Activated CD4-positive, alpha-beta T cell treated with anti-CD3 and anti-CD28 coated beads, Interleukin-2, amount 50 U/mL, for 48 hours (primary cell): ENCODE results near the gene PLEKHA6.

Experiments
- DNase-seq, 2 experiments: peaks; one replicate each; pipeline ENCODE4 v3.0.0-alpha.2; 2020

Gene PLEKHA6

DNA sequence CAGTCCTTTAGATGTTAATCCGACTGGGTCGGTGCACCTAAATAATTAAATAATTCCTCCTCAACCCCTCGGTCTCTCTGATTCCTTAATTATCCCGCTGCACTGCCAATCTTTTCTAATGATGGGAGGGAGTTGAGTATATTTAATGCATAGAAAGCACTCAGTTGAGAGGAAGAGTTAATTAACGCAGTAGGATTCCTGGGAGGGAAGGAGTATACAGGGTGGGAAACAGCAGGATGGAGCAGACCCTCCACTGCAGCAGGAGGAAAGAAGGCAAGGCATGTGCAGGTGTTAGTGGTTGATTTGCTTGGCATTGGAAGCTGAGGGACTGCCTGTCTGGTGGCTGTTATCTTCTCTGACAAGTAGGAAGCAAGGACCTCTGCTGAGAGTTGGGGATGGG, 183.7 kb downstream of the PLEKHA6 start:
- DNase-seq = no peak

DNA sequence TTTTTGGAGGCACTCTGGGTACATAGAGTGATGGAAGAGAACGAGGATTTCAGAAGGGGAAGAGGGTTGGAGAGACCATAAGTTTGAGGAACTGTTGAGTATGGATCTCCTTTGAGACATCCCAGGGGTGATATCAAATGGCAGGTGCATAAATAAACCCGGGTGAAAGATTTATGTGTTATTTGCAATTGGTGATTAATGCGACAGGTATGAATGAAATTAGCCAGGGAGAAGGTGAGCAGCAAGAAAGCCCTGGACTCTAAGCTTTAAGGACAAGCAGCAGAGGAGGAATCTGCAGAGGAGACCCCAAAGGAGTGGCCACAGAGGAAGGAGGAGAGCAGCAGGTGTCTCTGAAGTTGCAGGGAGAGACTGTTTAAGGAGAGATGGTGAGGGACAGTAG, 184.8 kb downstream of the PLEKHA6 start:
- DNase-seq = no peak

DNA sequence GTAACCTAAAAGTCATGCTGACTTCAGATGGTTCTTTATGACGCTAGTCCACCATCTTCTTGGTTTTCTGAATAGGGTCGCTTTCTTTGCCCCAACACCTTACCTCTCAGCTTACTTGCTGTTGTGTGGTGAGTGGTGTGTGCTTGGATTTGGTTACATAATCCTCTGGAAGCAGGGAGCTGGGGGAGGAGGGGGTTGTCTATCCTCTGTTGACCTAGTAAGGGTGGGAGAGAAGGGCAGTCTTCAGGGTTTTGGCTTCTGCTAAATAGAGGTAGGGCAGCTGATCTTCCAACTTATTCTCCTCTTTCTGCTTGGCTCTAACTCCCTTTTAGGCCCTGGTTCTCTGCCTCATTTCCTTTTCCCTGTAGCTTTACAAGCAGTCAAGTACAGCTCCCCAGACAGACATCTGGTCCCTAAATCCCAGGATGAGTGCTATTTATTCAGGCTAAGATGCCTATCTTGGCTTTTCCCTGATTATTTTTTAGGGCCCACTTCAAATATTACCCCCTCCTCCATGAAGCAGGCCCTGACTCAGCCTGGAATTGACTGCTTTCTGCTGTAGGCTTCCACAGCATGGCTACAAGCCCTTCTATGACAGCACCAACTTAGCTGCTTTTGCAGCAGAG, 187.2 kb downstream of the PLEKHA6 start:
- DNase-seq = no peak

DNA sequence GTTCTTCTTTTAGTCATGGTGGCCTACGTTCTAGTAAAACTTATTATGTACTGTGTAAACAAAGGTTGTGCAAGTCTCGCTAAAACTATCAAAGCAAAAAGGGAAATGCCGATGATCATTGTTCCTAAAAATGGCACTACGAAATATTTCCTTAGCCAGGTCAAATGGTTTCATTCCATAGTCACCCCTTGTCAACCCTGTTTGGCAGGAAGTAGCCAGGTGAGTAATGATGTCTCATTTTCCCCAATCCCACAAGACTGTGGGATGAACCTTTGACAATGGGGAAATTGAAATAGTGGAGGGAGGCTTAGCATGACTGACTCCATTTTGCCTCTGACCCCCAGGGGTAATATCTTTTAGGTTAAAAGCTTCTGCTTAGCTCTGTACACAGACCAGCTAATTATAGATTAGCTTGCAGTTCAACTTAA, 188.0 kb downstream of the PLEKHA6 start:
- no peak for DNase-seq

DNA sequence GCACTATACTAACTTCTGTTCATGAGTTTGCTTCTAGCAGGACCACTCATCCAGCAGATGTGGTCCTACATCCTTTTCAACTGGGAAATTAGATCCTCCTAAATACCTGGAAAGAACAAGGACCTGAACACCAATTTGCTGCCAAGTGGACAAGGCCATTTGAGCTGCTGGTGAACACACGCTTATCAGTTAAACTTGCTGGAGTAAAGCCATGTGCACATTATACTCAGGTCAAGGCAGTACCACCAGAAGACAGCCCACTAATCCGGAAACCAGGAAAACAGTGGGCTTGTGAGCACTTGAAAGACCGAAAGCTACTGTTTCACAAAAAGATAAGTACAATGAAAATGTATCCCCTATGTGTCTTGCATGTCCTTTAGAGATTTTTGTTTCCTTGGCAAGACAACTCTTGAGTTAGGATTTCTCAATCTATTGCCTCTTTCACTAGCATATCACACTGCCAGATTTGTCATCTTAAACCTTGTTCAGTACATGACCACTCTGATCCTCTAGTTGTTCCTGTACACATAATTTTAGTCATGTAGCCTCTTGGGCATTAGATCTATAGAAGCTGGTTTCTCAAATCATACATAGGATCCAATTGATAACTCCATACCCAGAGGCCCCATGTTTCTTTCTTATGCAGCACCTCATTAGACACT, 189.1 kb downstream of the PLEKHA6 start:
- no peak for DNase-seq

DNA sequence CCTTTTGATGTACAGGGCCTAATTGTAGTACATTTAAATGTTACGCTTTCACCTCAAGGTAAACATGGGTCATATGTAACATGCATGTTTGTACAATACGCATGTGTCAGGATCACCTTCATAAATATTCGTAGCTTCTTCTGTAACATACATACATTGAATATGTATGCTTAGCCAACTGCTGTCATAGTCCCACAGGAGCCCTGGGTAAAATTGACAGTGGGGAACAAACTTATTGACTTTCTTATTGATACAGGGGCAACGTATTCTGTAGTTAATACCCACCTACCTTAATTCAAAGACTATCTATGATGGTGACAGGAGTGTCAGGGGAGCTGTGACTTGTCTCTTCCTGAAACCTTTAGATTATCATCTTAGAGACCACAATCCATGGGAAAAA, 189.9 kb downstream of the PLEKHA6 start:
- no peak for DNase-seq
